Measurements from ENCODE around the gene SLCO4A1. TPM values are rescaled to one million over a fixed set of nuclear protein-coding genes. Genes with fewer than 3 reads are reported as not detected.

Gene SLCO4A1
- total RNA-seq, 1 experiment from 2014 or later = 48.8 TPM

DNA sequence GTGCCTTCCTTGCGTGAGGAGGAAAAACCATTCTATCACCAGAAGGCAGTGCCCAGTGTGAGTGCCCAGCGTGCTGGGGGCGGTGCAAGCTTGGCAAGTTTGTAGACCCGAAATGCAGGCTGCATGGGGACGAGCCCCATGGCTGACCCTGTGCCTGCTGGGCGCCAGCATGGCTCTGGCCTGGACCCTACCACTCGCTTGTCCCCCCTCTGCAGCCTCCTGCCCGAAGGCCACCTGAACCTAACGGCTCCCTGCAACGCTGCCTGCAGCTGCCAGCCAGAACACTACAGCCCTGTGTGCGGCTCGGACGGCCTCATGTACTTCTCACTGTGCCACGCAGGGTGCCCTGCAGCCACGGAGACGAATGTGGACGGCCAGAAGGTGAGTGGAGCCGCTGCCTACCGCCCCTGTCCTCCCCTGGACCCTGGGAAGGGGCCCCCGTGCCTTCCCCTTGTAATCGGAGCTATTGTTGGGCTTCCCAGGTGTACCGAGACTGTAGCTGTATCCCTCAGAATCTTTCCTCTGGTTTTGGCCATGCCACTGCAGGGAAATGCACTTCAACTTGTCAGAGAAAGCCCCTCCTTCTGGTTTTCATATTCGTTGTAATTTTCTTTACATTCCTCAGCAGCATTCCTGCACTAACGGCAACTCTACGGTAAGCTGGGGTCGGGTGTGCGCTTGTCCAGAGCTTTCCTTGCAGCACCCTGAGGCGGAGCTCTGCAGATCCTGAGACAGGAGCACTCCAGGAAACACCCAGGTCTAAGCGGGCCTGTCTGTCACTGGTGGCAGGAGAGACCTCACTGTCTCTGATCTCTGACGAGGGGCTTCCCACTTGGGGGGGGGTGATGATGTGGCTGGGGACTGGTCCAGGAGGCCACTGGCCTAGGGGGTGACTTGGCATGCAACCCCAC is 25.5 kb downstream of the SLCO4A1 start:
- POLR2A ChIA-PET (ENCODE audit: low non-redundant PET) = no interaction called here

DNA sequence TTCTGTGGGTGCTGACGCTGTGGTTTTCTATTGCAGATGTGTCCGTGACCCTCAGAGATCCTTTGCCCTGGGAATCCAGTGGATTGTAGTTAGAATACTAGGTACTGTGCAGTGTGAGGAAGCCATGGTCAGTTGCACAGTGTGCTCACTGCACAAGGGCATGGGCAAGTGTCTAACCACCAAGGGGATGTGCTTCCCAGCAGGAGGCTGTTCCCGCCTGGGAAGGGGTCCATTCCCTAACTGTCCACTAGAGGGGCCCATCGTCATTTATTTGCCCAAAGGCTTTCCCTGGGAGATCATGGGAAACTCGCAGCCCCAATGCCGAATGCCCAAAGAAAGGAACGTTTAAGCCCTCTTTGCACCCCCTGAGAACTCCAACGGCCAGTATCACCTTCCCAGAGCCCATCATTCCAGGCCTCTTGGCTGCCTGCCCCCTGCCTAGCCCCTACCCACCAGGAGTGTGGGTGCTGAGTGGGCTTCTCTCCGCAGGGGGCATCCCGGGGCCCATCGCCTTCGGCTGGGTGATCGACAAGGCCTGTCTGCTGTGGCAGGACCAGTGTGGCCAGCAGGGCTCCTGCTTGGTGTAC is 26.2 kb downstream of the SLCO4A1 start:
- Histone ChIP-seq H3K27me3 (replicated peaks; ENCODE audit: insufficient read depth, low read depth, low read length, poor library complexity) (no peaks in the 10 kb centered on the region), H3K27ac (ENCODE audit: low read depth, low read length, poor library complexity, severe bottlenecking) (no peak overlapping the region), H3K4me1 (ENCODE audit: insufficient read depth, low read length, poor library complexity, severe bottlenecking) (no peaks in the 10 kb centered on the region), H3K9me3 (ENCODE audit: low read depth, low read length, poor library complexity, severe bottlenecking) (no peaks in the 10 kb centered on the region), H3K36me3 (ENCODE audit: insufficient read depth, low read length, poor library complexity, severe bottlenecking) (peaks cover 37% of the 10 kb centered on the region), H3K4me3 (ENCODE audit: low read depth, low read length, poor library complexity, severe bottlenecking) (no peak overlapping the region)
- TF ChIP-seq, protein P1, sequence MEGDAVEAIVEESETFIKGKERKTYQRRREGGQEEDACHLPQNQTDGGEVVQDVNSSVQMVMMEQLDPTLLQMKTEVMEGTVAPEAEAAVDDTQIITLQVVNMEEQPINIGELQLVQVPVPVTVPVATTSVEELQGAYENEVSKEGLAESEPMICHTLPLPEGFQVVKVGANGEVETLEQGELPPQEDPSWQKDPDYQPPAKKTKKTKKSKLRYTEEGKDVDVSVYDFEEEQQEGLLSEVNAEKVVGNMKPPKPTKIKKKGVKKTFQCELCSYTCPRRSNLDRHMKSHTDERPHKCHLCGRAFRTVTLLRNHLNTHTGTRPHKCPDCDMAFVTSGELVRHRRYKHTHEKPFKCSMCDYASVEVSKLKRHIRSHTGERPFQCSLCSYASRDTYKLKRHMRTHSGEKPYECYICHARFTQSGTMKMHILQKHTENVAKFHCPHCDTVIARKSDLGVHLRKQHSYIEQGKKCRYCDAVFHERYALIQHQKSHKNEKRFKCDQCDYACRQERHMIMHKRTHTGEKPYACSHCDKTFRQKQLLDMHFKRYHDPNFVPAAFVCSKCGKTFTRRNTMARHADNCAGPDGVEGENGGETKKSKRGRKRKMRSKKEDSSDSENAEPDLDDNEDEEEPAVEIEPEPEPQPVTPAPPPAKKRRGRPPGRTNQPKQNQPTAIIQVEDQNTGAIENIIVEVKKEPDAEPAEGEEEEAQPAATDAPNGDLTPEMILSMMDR (conservative IDR thresholded peaks at IDR 0.05; ENCODE audit: low read depth, low read length) = peak; percentile 87
- TF ChIP-seq EZH2 (IDR thresholded peaks at IDR 0.05; ENCODE audit: borderline replicate concordance, low read depth, low read length, poor library complexity, severe bottlenecking) = no peak
- ChIA-PET CTCF (interaction anchor here (1.3 to 2.2 kb wide), 2 partner anchors 123 kb away, joined by 7 to 9 read pairs; no protein-coding TSS in a partner anchor), POLR2A (ENCODE audit: low non-redundant PET) (no interaction called here)
- DNase-seq (ENCODE audit: low spot score) = peak; percentile 86
- BruUV-seq (replicated peaks) = no TSS peak
- intact Hi-C loops (cut with micrococcal nuclease; ENCODE audit: unreplicated experiment) = loop anchor here (1.0 kb wide), 1 partner anchor 123 kb away; no protein-coding TSS in a partner anchor

More for the DNA sequence above, 25.5 kb downstream of the SLCO4A1 start:
- no TSS peak for BruUV-seq (replicated peaks)
- H3K36me3 ChIP-seq (ENCODE audit: insufficient read depth, low read length, poor library complexity, severe bottlenecking) = peaks cover 37% of the 10 kb centered on the region
- H3K4me1 ChIP-seq (ENCODE audit: insufficient read depth, low read length, poor library complexity, severe bottlenecking) = no peaks in the 10 kb centered on the region
- intact Hi-C loops (cut with micrococcal nuclease; ENCODE audit: unreplicated experiment) = loop anchor here (1.0 kb wide), 1 partner anchor 124 kb away; no protein-coding TSS in a partner anchor
- no peak for DNase-seq (ENCODE audit: low spot score)
- CTCF ChIA-PET = interaction anchor here (0.7 to 2.2 kb wide), 3 partner anchors 24 to 124 kb away, joined by 3 to 9 read pairs (median 5); no protein-coding TSS in a partner anchor
- H3K4me3 ChIP-seq (ENCODE audit: low read depth, low read length, poor library complexity, severe bottlenecking) = no peak overlapping the region
- no peak overlapping the region for H3K27ac ChIP-seq (ENCODE audit: low read depth, low read length, poor library complexity, severe bottlenecking)
- TF ChIP-seq EZH2 (IDR thresholded peaks at IDR 0.05; ENCODE audit: borderline replicate concordance, low read depth, low read length, poor library complexity, severe bottlenecking) = no peak
- TF ChIP-seq, protein P1 (conservative IDR thresholded peaks at IDR 0.05; ENCODE audit: low read depth, low read length) = no peak
- no peaks in the 10 kb centered on the region for H3K9me3 ChIP-seq (ENCODE audit: low read depth, low read length, poor library complexity, severe bottlenecking)
- no peaks in the 10 kb centered on the region for H3K27me3 ChIP-seq (replicated peaks; ENCODE audit: insufficient read depth, low read depth, low read length, poor library complexity)

DNA sequence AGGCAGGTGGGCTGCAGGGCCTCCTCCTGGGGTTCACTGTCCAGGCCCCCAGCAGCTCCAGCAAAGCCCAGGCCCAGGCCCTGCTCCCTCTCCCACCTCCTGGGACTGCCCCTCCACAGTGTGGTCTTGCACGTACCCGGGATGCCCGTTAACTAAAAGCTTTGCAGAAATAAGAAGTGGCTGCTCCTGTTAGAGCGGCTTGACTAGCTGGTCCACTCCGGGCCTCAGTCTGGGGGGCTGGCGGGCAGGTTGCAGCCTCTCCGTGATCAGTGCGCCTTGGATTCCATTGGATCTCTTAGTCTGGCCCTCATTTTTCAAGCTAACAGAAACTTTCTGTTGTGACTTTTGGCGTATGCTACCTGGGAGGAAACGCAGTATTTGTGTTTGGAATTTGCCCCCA is 26.9 kb downstream of the SLCO4A1 start:
- DNase-seq (ENCODE audit: low spot score) = no peak
- Histone ChIP-seq H3K4me1 (ENCODE audit: insufficient read depth, low read length, poor library complexity, severe bottlenecking) (no peaks in the 10 kb centered on the region), H3K27me3 (replicated peaks; ENCODE audit: insufficient read depth, low read depth, low read length, poor library complexity) (no peaks in the 10 kb centered on the region), H3K27ac (ENCODE audit: low read depth, low read length, poor library complexity, severe bottlenecking) (no peak overlapping the region), H3K4me3 (ENCODE audit: low read depth, low read length, poor library complexity, severe bottlenecking) (no peak overlapping the region), H3K9me3 (ENCODE audit: low read depth, low read length, poor library complexity, severe bottlenecking) (no peaks in the 10 kb centered on the region), H3K36me3 (ENCODE audit: insufficient read depth, low read length, poor library complexity, severe bottlenecking) (peaks cover 37% of the 10 kb centered on the region)
- intact Hi-C loops (cut with micrococcal nuclease; ENCODE audit: unreplicated experiment) = no loop called here
- TF ChIP-seq, protein P1 (conservative IDR thresholded peaks at IDR 0.05; ENCODE audit: low read depth, low read length) = no peak
- ChIA-PET POLR2A (ENCODE audit: low non-redundant PET) (no interaction called here), CTCF (interaction anchor here (0.6 to 1.3 kb wide), 2 partner anchors 65 to 122 kb away, joined by 5 to 7 read pairs; no protein-coding TSS in a partner anchor)
- BruUV-seq (replicated peaks) = no TSS peak
